HepG2 (cell line): ENCODE results near the gene LRRC4C. TPM values are rescaled to one million over a fixed set of nuclear protein-coding genes. Genes with fewer than 3 reads are reported as not detected.

Experiments
- ATAC-seq: fragments of 200-7000 bp; cut with Tn5 transposase; 3 replicates; pipeline ENCODE4 v1.9.1; 2020; ENCODE audit warnings: mild to moderate bottlenecking, moderate library complexity
- BruUV-seq: library from RNA; stranded (reverse); fragments of 400-500 nt; replicated peaks from 2 replicates; lab custom pipeline; 2021; lab: Mats Ljungman, UMichigan
- CTCF ChIA-PET: fragments of 300-600 bp; formaldehyde crosslinking; extraction: SDS; loops from one replicate; lab custom pipeline; 2021; ENCODE audit warnings: low total read pairs, inconsistent platforms, low intra/inter-chr PET ratio; lab: Yijun Ruan, JAX
- POLR2A ChIA-PET: fragments of 350-600 bp; sonication (Branson Sonifier 250); formaldehyde crosslinking; loops from one replicate; lab custom pipeline; 2020; ENCODE audit warnings: antibody characterized with exemption, inconsistent platforms; lab: Yijun Ruan, JAX
- DNase-seq: peaks from one replicate; pipeline ENCODE4 v3.0.0-alpha.2; 2015; ENCODE audit warnings: low spot score
- FAIRE-seq: peaks from 3 replicates; lab custom pipeline; 2011; peaks lifted over from hg19 to GRCh38; lab: Jason Lieb, UNC
- H2AFZ ChIP-seq: one replicate; pipeline ENCODE4 v1.6.1; 2011; ENCODE audit warnings: low read length, inconsistent platforms
- H3K27ac ChIP-seq: fragments of 300-600 bp; 3 replicates; pipeline ENCODE4 v1.8.0; 2011; ENCODE audit warnings: mixed run types, mild to moderate bottlenecking, mixed read lengths, low read length, inconsistent platforms; ENCODE audit not compliant: insufficient read depth; ENCODE audit errors: extremely low read length
- H3K27me3 ChIP-seq, 2 experiments: fragments of 200-600 bp in 1 of 2; 2 replicates in 1 of 2; 3 replicates in 1 of 2; pipeline versions ENCODE4 v1.6.0 to v1.8.0; 2011; ENCODE audit warnings: low read length in 2 of 2, mild to moderate bottlenecking in 2 of 2, moderate library complexity in 2 of 2, inconsistent platforms in 1 of 2; ENCODE audit not compliant: insufficient read depth in 2 of 2, control insufficient read depth in 1 of 2
- H3K36me3 ChIP-seq, 2 experiments: fragments of 200-600 bp in 1 of 2; replicated peaks in 1 of 2; 2 replicates in 1 of 2; 3 replicates in 1 of 2; pipeline versions ENCODE4 v1.5.1 to v1.8.0; 2011; ENCODE audit warnings: low read length in 2 of 2, inconsistent platforms in 1 of 2; ENCODE audit not compliant: insufficient read depth in 2 of 2, control insufficient read depth in 1 of 2
- H3K4me1 ChIP-seq: 2 replicates; pipeline ENCODE4 v1.5.1; 2012; ENCODE audit warnings: low read length, inconsistent platforms; ENCODE audit not compliant: insufficient read depth
- H3K4me2 ChIP-seq: 2 replicates; pipeline ENCODE4 v1.6.0; 2011; ENCODE audit warnings: low read depth, low read length, inconsistent platforms
- H3K4me3 ChIP-seq, 3 experiments: fragments of 200-600 bp in 1 of 3; sonication (generic), shearing (Covaris generic) in 1 of 3; replicated peaks in 1 of 3; 2 replicates each; pipeline ENCODE4 v1.5.1; 2011 to 2016; ENCODE audit warnings: low read length in 3 of 3, inconsistent platforms in 2 of 3, low read depth in 2 of 3, mild to moderate bottlenecking in 2 of 3, control low read depth in 1 of 3, mixed read lengths in 1 of 3; ENCODE audit not compliant: insufficient read depth in 1 of 3
- H3K79me2 ChIP-seq: one replicate; pipeline ENCODE4 v1.6.1; 2011; ENCODE audit warnings: low read length, inconsistent platforms; ENCODE audit not compliant: insufficient read depth
- H3K9ac ChIP-seq: 2 replicates; pipeline ENCODE4 v1.6.0; 2011; ENCODE audit warnings: mild to moderate bottlenecking, low read depth, low read length, inconsistent platforms; ENCODE audit not compliant: insufficient read depth
- H3K9me3 ChIP-seq: 2 replicates; pipeline ENCODE4 v1.5.1; 2012; ENCODE audit warnings: mild to moderate bottlenecking, low read length
- H4K20me1 ChIP-seq: 2 replicates; pipeline ENCODE4 v1.6.0; 2011; ENCODE audit warnings: inconsistent platforms, mild to moderate bottlenecking, low read length, moderate library complexity; ENCODE audit not compliant: insufficient read depth
- BRD4 ChIP-seq: sonication (generic); formaldehyde crosslinking; IDR thresholded peaks from 2 replicates; pipeline ENCODE4 v1.4.0; 2020; ENCODE audit warnings: missing genetic modification reagents
- KDM3A ChIP-seq: IDR thresholded peaks from 2 replicates; pipeline ENCODE4 v1.6.1; 2018; ENCODE audit warnings: low read depth, missing compliant biosample characterization
- NFYC ChIP-seq: IDR thresholded peaks from 2 replicates; pipeline ENCODE4 v1.6.1; 2016; ENCODE audit warnings: missing genetic modification reagents, missing compliant biosample characterization
- SOX13 ChIP-seq, 3 experiments: fragments of 450-650 bp in 1 of 3; sonication (generic) in 1 of 3; formaldehyde crosslinking in 1 of 3; IDR thresholded peaks in 2 of 3; conservative IDR thresholded peaks in 1 of 3; 2 replicates each; pipeline versions ENCODE4 v1.5.0 to v1.6.1; 2016 to 2020; ENCODE audit warnings: antibody characterized with exemption in 1 of 3, mild to moderate bottlenecking in 1 of 3, missing compliant biosample characterization in 1 of 3, missing genetic modification reagents in 1 of 3, moderate library complexity in 1 of 3
- ZNF513 ChIP-seq: sonication (generic); formaldehyde crosslinking; conservative IDR thresholded peaks from 2 replicates; pipeline ENCODE4 v1.5.0; 2020; ENCODE audit warnings: missing genetic modification reagents
- WGBS: methylation state at CpG from one replicate; pipeline ENCODE4 v1.1.6; 2017; ENCODE audit warnings: low lambda C conversion rate; 5-methylcytosine and 5-hydroxymethylcytosine counted together
- in situ Hi-C: cut with HindIII; loops from 2 replicates; pipeline ENCODE4 v1.10.0; 2017; ENCODE audit warnings: low pct_unique_long_range_greater_than_20kb; ENCODE audit not compliant: extremely low pct_ligation_motif_present
- intact Hi-C: fragments of 100-400 bp; cut with micrococcal nuclease; formaldehyde crosslinking; loops from one replicate; pipeline ENCODE4 v1.10.0; 2022; ENCODE audit not compliant: unreplicated experiment
- polyA plus RNA-seq, 8 experiments: library from polyadenylated mRNA; depleted of rRNA in 3 of 8; stranded (reverse) in 7 of 8; unstranded in 1 of 8; fragments of >200 nt; fragmentation: Illumina TruSeq in 4 of 8; extraction: Trizol in 4 of 8; gene quantifications; 2 replicates each; pipeline versions ENCODE4 v1.2.1 to v1.2.3, GENCODE V29; 2011 to 2016; ENCODE audit warnings: low read depth in 4 of 8, missing spikeins in 1 of 8, mixed read lengths in 1 of 8; ENCODE audit not compliant: insufficient read depth in 1 of 8
- total RNA-seq, 5 experiments: library from RNA; depleted of rRNA; stranded (reverse); fragments of >200 nt; fragmentation: Illumina TruSeq; extraction: Trizol; gene quantifications; 2 replicates each; pipeline ENCODE4 v1.2.3, GENCODE V29; 2016; ENCODE audit warnings: low read depth in 1 of 5
- TF ChIP-seq, protein P1 (sequence below): sonication (generic); formaldehyde crosslinking; IDR thresholded peaks from 2 replicates; pipeline ENCODE4 v1.5.0; 2020; ENCODE audit warnings: mild to moderate bottlenecking, missing genetic modification reagents
- TF ChIP-seq, protein P2 (sequence below): sonication (generic); formaldehyde crosslinking; IDR thresholded peaks from 2 replicates; pipeline ENCODE4 v1.4.0; 2020; ENCODE audit warnings: missing genetic modification reagents

Gene LRRC4C
- total and polyA plus RNA-seq, 2 of the 13 experiments (the other 11 are each of a cell fraction or from before 2014, with no cell fraction given) = not detected

DNA sequence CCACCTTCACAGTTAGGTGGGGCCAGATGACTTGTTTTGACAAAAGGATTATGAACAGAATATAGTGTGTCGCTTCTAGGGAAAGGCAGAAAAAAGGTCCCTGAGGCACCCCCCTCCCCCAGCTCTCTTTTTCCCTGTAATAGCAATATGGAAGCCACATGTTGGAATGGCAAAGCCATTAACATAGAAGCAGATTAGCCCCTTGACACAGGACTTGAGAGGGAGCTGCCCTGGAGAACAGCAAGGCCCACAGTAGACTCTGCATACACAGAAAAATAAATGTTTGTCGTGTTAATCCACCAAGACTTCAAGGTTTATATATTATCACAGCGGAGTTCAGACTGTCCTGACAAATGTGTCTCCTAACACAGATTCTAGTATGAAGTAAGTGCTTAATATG is 1222.9 kb downstream of the LRRC4C start (continued):
- TF ChIP-seq, protein P1, sequence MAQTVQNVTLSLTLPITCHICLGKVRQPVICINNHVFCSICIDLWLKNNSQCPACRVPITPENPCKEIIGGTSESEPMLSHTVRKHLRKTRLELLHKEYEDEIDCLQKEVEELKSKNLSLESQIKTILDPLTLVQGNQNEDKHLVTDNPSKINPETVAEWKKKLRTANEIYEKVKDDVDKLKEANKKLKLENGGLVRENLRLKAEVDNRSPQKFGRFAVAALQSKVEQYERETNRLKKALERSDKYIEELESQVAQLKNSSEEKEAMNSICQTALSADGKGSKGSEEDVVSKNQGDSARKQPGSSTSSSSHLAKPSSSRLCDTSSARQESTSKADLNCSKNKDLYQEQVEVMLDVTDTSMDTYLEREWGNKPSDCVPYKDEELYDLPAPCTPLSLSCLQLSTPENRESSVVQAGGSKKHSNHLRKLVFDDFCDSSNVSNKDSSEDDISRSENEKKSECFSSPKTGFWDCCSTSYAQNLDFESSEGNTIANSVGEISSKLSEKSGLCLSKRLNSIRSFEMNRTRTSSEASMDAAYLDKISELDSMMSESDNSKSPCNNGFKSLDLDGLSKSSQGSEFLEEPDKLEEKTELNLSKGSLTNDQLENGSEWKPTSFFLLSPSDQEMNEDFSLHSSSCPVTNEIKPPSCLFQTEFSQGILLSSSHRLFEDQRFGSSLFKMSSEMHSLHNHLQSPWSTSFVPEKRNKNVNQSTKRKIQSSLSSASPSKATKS (CRISPR knock-in tag) = no peak
- TF ChIP-seq NFYC (CRISPR knock-in tag) (no peak), BRD4 (CRISPR knock-in tag) (no peak), ZNF513 (no peak)
- TF ChIP-seq, all 625 proteins: peak for 0

DNA sequence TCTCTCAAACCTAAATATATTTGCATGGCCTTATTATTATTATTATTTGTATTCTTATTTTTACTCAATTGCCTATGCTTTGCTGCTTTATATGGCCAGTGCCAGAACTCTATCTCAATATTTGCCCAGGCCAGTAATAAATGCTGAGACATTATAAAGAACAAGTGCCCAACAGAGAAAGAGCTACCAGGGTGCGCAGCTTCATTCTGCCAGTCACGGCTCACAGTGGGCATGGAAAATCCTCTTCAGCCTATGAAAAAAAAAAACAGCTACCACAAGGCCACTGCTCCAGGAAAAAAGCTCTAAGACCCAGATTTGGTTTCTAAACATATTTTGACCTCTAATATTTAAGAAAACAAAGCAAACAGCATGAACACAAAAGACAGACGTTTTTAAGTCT is 1223.6 kb downstream of the LRRC4C start:
- TF ChIP-seq KDM3A (no peak), ZNF513 (no peak), SOX13 (IDR thresholded peaks at IDR 0.05) (no peak), SOX13 (CRISPR knock-in tag; conservative IDR thresholded peaks at IDR 0.05 in 1 of 2, IDR thresholded peaks at IDR 0.05 in 1 of 2) (no peak)
- TF ChIP-seq, protein P2, sequence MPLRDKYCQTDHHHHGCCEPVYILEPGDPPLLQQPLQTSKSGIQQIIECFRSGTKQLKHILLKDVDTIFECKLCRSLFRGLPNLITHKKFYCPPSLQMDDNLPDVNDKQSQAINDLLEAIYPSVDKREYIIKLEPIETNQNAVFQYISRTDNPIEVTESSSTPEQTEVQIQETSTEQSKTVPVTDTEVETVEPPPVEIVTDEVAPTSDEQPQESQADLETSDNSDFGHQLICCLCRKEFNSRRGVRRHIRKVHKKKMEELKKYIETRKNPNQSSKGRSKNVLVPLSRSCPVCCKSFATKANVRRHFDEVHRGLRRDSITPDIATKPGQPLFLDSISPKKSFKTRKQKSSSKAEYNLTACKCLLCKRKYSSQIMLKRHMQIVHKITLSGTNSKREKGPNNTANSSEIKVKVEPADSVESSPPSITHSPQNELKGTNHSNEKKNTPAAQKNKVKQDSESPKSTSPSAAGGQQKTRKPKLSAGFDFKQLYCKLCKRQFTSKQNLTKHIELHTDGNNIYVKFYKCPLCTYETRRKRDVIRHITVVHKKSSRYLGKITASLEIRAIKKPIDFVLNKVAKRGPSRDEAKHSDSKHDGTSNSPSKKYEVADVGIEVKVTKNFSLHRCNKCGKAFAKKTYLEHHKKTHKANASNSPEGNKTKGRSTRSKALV = no peak
- DNase-seq = no peak
- intact Hi-C loops (no loop called here), in situ Hi-C loops (no loop called here)
- POLR2A ChIA-PET = no interaction called here
- Histone ChIP-seq H3K27me3 (no peaks in the 10 kb centered on the region), H4K20me1 (no peaks in the 10 kb centered on the region), H3K9ac (no peak overlapping the region), H3K27ac (no peak overlapping the region), H3K36me3 (no peaks in the 10 kb centered on the region), H2AFZ (no peak overlapping the region), H3K4me1 (no peaks in the 10 kb centered on the region), H3K4me3 (no peak overlapping the region), H3K79me2 (no peaks in the 10 kb centered on the region), H3K4me2 (no peak overlapping the region), H3K9me3 (no peaks in the 10 kb centered on the region)
- BruUV-seq = no TSS peak
- WGBS = 33% methylated on average over 3 of the region's 3 CpGs
- FAIRE-seq = no peak
- no peak for ATAC-seq
- CTCF ChIA-PET = no interaction called here
